Body of pancreas (tissue), 4 donors: ENCODE data around the gene SNX5.

Experiments
- CTCF ChIP-seq, 7 experiments: fragments of 450-650 bp in 4 of 7; fragments of 200-600 bp in 3 of 7; sonication (generic) in 3 of 7; IDR thresholded peaks; one replicate each; pipeline ENCODE4 v1.5.1; 2016 to 2019; ENCODE audit warnings: antibody characterized with exemption in 7 of 7
- POLR2A ChIP-seq, 3 donors: fragments of 450-650 bp; IDR thresholded peaks; one replicate each; pipeline ENCODE4 v1.6.1; 2016; ENCODE audit warnings: antibody characterized with exemption in 3 of 3, mild to moderate bottlenecking in 2 of 3

- TF ChIP-seq CTCF (IDR thresholded peaks at IDR 0.05) = no peak
- TF ChIP-seq POLR2A (IDR thresholded peaks at IDR 0.05) = no peak
Observed at GRCh38 chr20:17959257-17959627, 9.4 kb downstream of the SNX5 start.
